GM12865 (cell line): ENCODE measurements around the gene IFT57.
A peak's percentile ranks its signal among the peaks of the same experiment; 100 is the strongest.

Experiments used
- DNase-seq: peaks from one replicate; pipeline ENCODE4 v3.0.0; 2010; ENCODE audit warnings: low read depth
- H3K4me3 ChIP-seq: 2 replicates; pipeline ENCODE4 v1.5.1; 2011; ENCODE audit warnings: mild to moderate bottlenecking, low read depth, low read length, control low read depth
- CTCF ChIP-seq: IDR thresholded peaks from 2 replicates; pipeline ENCODE4 v1.5.1; 2011; ENCODE audit warnings: low read length, control low read depth, low read depth, inconsistent platforms; ENCODE audit not compliant: insufficient read depth; ENCODE audit errors: missing control alignments

The IFT57 gene

GRCh38 chr3:108125550-108126071 lies 96.6 kb downstream of the IFT57 start:
- DNase-seq, result peak; percentile 92
- TF ChIP-seq CTCF, result no peak
- H3K4me3 ChIP-seq, result peak overlapping the region; percentile 66

- peak overlapping the region; percentile 66 for H3K4me3 ChIP-seq
- TF ChIP-seq CTCF, result no peak
- peak; percentile 27 for DNase-seq
These were observed 97.1 kb downstream of the IFT57 start for GRCh38 chr3:108125153-108125543.

- peak overlapping the region; percentile 66 for H3K4me3 ChIP-seq
- peak; percentile 97 for DNase-seq
- TF ChIP-seq CTCF, result no peak
These were observed 97.7 kb downstream of the IFT57 start for GRCh38 chr3:108124337-108125152.

- DNase-seq, result no peak
- no peak overlapping the region for H3K4me3 ChIP-seq
- no peak for TF ChIP-seq CTCF
These were observed 98.9 kb downstream of the IFT57 start for GRCh38 chr3:108123326-108123725.

- TF ChIP-seq CTCF, result no peak
- no peak for DNase-seq
- H3K4me3 ChIP-seq, result no peak overlapping the region
These were observed 99.9 kb downstream of the IFT57 start for GRCh38 chr3:108122276-108122675.

GRCh38 chr3:108119398-108120104 lies 102.7 kb downstream of the IFT57 start:
- no peak for TF ChIP-seq CTCF

More at GRCh38 chr3:108119398-108120104, 102.7 kb downstream of the IFT57 start:
- no peak overlapping the region for H3K4me3 ChIP-seq
- DNase-seq, result no peak
